H1 (cell line): ENCODE results near the gene CRHR1. TPM values are rescaled to one million over a fixed set of nuclear protein-coding genes. Genes with fewer than 3 reads are reported as not detected.

ENCODE experiments used
- POU5F1 ChIP-seq: IDR thresholded peaks from 2 replicates; pipeline ENCODE4 v1.6.1; 2011; ENCODE audit warnings: low read depth, mild to moderate bottlenecking, low read length, moderate library complexity
- RNF2 ChIP-seq: fragments of 200-900, 300-1000 bp; sonication (generic); IDR thresholded peaks from 2 replicates; pipeline ENCODE4 v1.7.1; 2016; ENCODE audit warnings: borderline replicate concordance, low read depth, mild to moderate bottlenecking, antibody characterized with exemption, low read length; ENCODE audit not compliant: poor library complexity, severe bottlenecking; ENCODE audit errors: missing control alignments
- TAF1 ChIP-seq: IDR thresholded peaks from 2 replicates; pipeline ENCODE4 v1.6.1; 2011; ENCODE audit warnings: mild to moderate bottlenecking, low read depth, low read length
- YY1 ChIP-seq: IDR thresholded peaks from 2 replicates; pipeline ENCODE4 v1.6.1; 2011; ENCODE audit warnings: low read depth, mild to moderate bottlenecking, low read length
- ZNF274 ChIP-seq: IDR thresholded peaks from 2 replicates; pipeline ENCODE4 v1.7.0; 2012; ENCODE audit warnings: low read length, borderline replicate concordance; ENCODE audit errors: extremely low read depth
- polyA plus RNA-seq, 7 experiments: library from polyadenylated mRNA; depleted of rRNA in 3 of 7; stranded (reverse) in 5 of 7; unstranded in 2 of 7; fragments of >200 nt in 5 of 7; fragments of 200-250 nt in 2 of 7; gene quantifications; 1 replicate in 5 of 7; 2 replicates in 1 of 7; 4 replicates in 1 of 7; pipeline versions ENCODE4 v1.2.1 to v1.2.3, GENCODE V29; 2011 to 2013; ENCODE audit warnings: missing spikeins in 2 of 7, mixed read lengths in 2 of 7
- total RNA-seq: library from RNA; stranded (reverse); fragmentation: NEBNext Ultra II Directional; extraction: Animal tissue kit (Norgen Biotek cat#: 25700); gene quantifications from 2 replicates; pipeline ENCODE4 v1.2.1, GENCODE V29; 2021

CRHR1 gene
- total and polyA plus RNA-seq, 2 of the 8 experiments (the other 6 are each of a cell fraction or from before 2014, with no cell fraction given), result 0.56 to 1.7 TPM

GRCh38 chr17:45869676-45870341, 85.7 kb downstream of the CRHR1 start (continued):
- TF ChIP-seq POU5F1 (no peak), RNF2 (no peak), TAF1 (no peak), YY1 (no peak), ZNF274 (no peak)
